ENCODE results near the gene BAIAP3. TPM values are rescaled to one million over a fixed set of nuclear protein-coding genes. Genes with fewer than 3 reads are reported as not detected.
A peak's percentile ranks its signal among the peaks of the same experiment; 100 is the strongest.
"Not testable (repeated sequence)": the region's sequence is repeated elsewhere in the genome, so short reads cannot be mapped to it uniquely, and the experiment has no call there.

BAIAP3 gene
- total RNA-seq, 1 experiment from 2014 or later = 10.3 TPM

GRCh38 chr16:1316033-1316405 is 17.4 kb upstream of the BAIAP3 start:
- no peak for DNase-seq (ENCODE audit: low spot score)

DNA sequence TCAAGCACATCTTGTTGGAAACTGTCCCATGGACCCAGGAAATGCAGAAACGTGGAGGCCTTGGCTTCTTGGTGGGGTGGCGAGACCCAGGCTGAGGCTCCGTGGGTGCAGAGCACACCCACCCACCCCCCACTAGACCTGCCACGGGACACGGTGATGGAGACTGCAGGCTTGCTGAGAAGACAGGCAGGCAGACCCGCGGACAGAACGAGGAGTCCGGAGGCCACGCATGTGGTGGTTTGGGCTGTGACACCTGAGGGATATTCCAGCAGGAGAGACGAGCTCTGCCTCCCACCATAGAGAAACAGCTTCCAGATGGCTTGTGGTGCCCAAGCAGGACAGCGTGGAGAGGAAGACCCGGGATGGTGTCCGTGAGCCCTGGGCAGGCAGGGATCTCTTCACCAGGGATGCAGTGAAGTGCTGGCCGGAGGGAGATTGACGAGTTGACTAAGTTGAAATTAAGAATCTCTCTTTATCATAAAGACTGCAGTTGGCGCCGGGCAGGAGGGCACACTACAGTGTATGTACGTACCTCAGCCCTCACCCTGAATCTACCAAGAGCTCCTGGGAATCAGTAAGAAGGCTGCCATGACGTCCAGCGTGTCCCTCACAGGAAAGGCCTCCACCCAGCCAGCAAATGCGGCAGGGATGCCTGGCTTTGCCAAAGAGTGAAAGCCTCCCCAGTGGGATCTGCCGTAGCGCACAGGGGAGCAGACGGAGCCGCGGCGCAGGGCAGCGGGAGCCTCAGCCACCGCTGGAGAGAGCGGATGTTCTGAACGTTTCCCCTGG is 15.8 kb upstream of the BAIAP3 start:
- DNase-seq (ENCODE audit: low spot score) = no peak

- DNase-seq (ENCODE audit: low spot score) = no peak
Observed at GRCh38 chr16:1318268-1318545, 15.2 kb upstream of the BAIAP3 start.

GRCh38 chr16:1319041-1319440 is 14.4 kb upstream of the BAIAP3 start:
- DNase-seq (ENCODE audit: low spot score) = no peak

GRCh38 chr16:1320097-1320496 is 13.3 kb upstream of the BAIAP3 start:
- DNase-seq (ENCODE audit: low spot score) = no peak

DNA sequence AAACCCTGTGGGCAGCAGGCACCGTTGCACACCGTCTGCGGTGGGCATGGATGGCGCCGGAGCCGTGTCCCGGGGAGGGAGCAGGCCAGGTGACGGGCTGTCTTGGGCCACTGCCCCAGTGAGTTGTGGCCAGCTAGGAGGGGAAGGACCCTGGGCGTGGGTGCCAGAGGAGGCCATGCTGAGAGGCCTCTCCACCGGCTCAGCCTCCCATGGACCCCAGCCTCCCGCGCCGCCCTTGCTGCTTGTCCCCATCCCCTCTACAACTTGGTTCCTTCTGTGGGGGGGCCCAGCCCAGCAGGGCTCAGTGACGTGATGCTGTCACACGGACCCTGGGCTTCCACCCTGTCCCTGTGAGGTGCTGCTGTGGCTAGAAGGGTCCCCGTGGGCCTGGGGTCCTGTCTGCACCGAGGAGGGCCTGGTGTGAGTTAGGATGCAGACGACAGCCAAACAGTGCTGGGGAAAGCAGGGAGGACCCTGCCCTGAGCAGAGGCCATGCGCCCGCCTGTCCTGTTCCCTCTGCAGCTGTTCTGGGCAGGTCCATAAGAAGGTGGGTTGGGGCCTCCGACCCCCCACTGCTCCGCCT is 12.7 kb upstream of the BAIAP3 start:
- DNase-seq (ENCODE audit: low spot score) = no peak

GRCh38 chr16:1322407-1322806 is 11.0 kb upstream of the BAIAP3 start:
- no peak for DNase-seq (ENCODE audit: low spot score)

DNA sequence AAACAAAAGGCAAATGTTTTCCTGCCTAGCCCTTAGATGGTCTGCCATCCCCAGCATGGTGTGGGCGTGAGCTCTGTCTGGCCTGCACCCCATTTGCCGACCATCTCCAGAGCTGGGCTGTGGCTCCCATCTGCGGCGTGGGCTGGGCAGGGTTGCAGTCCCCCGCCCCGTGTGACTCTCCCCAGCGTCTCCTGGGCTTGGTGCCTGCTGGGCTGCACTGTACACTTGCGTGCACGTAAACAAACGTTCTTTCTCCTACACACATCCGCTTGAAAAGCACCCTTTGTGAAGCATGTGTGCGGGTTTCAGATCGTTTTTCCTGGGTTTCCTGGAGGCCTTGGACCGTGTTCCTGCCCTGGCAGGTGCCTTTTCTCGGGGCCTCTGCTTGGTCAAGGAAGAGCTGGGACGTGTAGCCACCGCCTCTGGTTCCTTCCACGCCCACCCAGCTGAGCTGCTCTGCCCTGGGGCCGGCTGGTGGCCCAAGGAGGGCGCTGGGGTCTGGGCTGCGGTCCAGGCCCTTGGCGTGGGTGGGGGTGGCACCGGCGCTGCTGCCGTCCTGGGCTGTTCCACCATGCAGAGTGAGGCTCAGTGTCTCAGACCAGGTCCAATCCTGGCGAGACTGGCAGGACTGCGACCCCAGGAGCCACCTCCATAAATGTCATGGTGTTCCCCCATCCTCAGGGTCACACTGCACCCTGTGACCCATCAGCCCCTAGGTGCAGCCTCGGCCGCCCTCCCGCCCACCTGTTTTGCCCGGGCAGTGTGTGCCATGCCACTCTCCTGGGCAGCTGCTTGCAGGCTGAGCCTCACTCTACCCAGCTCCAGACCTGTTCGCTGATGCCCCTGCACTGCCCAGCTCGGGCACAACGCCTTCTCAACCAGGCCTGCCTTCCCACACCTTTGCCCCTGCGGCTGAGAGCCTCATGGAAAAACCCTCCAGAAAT is 9.9 kb upstream of the BAIAP3 start:
- DNase-seq (ENCODE audit: low spot score) = no peak

- DNase-seq (ENCODE audit: low spot score) = no peak
Observed at GRCh38 chr16:1324286-1324826, 9.1 kb upstream of the BAIAP3 start.

GRCh38 chr16:1325261-1325660 is 8.2 kb upstream of the BAIAP3 start:
- no peak for DNase-seq (ENCODE audit: low spot score)

- DNase-seq (ENCODE audit: low spot score) = no peak
Observed at GRCh38 chr16:1325673-1326371, 7.6 kb upstream of the BAIAP3 start.

- no peak for DNase-seq (ENCODE audit: low spot score)
Observed at GRCh38 chr16:1326391-1326790, 7.1 kb upstream of the BAIAP3 start.

DNA sequence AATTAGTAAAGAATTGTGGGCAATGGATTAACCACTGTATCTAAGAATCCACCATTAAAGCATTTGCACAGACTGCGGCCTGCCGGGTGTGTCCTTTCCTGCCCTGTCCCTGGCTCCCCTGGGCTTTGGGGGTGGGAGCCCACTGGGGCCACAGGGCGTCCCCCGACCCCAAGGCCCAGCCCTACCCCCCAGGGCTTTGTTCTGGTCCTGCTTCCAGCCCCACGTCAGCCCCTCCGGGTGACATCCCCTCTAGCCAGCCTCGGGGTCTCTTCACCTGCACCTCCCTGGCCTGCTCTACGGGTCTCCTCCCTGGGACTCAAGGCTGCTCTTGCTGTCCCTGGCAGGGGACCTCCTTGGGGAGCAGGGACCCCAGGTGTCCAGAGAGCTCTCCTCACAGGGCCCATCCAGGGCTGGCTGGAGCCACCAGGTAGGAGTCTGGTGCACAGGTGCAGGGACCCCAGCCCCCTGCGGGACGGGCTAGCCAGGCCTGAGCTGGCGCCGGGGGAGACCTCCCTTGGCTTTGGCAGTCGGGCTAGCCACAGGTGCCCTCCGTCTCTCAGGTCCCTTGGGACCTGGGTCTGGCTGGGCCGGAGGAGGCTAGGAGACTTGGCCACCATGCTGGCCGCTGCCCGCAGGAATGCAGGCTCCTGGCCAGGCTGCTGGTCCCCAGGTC is 6.4 kb upstream of the BAIAP3 start:
- no peak for DNase-seq (ENCODE audit: low spot score)

DNA sequence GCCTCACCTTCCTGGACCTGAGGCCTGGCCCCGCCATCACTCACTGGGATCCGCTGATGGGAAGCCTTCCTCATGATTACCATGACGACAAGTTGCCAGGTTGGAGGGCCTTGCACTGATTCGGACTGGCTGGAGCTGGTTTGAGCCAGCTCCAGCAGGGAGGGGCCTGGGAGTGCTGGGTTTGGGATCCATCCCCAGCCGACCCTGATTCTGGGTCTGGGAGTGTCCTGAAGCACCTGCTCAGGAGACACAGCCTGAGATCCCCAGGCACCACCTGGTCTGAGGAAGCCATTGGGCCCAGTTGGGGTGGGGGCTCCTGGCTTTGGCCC is 5.9 kb upstream of the BAIAP3 start:
- DNase-seq (ENCODE audit: low spot score) = no peak

DNA sequence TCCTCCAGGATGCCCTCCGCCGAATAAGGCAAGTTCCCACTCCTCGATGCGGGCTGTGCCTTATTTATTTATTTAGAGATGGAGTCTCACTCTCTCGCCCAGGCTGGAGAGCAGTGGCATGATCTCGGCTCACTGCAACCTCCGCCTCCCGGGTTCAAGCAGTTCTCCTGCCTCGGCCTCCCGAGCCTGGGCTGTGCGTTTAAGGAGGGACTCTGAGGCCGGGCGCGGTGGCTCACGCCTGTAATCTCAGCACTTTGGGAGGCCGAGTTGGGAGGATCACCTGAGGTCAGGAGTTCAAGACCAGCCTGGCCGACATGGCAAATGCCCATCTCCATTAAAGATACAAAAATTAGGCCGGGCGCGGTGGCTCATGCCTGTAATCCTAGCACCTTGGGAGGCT is 5.3 kb upstream of the BAIAP3 start:
- not testable (repeated sequence) for DNase-seq (ENCODE audit: low spot score)

- DNase-seq (ENCODE audit: low spot score) = not testable (repeated sequence)
Observed at GRCh38 chr16:1328961-1329360, 4.5 kb upstream of the BAIAP3 start.

GRCh38 chr16:1330260-1330914 is 3.1 kb upstream of the BAIAP3 start:
- DNase-seq (ENCODE audit: low spot score) = no peak

DNA sequence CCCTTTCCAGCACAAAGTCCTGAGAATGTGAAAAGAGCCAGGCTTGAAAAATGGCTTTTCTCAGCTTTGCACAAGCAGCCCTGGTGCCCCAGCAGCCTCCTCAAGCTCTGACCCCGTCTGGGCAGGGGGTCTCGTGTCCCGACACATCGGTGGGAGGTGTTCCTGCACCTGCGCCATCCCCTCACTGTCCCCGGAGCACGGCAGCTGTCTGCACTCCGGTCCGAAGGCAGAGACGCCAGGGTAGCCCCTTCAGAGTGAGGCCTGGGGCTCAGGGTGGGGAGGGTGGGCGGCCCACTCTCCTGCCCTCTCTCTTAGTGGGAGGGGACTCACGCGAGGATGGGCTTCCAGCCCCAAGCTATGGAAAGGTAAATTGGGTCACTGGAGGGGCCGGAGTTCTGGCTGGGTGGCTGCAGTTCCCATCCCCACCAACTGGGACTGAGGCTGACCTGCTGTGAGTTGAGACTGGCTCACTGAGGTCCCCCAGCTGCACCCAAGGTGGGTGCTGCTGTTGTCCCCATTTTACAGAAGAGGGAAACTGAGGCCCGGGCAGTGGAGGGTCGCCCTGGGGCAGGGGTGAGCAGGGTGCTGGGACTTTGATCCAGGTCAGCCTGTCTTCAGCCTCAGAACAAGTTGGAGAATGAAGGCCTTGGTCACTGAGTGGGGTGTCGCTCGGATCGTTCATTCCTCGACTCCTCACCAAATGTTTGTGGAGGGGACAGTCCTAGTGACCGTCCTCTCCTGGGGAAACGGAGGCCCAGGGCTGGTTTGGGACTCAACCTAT is 2.3 kb upstream of the BAIAP3 start:
- no peak for DNase-seq (ENCODE audit: low spot score)

- DNase-seq (ENCODE audit: low spot score) = peak; percentile 61
Observed at GRCh38 chr16:1331712-1332617, 1.5 kb upstream of the BAIAP3 start.

All from A172 (cell line).